ENCODE data around the gene TMEM181. TPM values are rescaled to one million over a fixed set of nuclear protein-coding genes. Genes with fewer than 3 reads are reported as not detected.
"Not testable (repeated sequence)": the region's sequence is repeated elsewhere in the genome, so short reads cannot be mapped to it uniquely, and the experiment has no call there.

The TMEM181 gene
- total RNA-seq, 1 donor from 2014 or later = 27.3 TPM

- DNase-seq (ENCODE audit: low spot score) = no peak
- Histone ChIP-seq H3K9ac (no peak overlapping the region), H3K9me3 (ENCODE audit: low read depth) (no peaks in the 10 kb centered on the region), H3K4me1 (no peaks in the 10 kb centered on the region), H3K27ac (no peak overlapping the region), H3K4me2 (no peak overlapping the region), H3F3A (ENCODE audit: low read depth) (peaks cover 1% of the 10 kb centered on the region), H3K36me3 (no peaks in the 10 kb centered on the region), H4K20me1 (ENCODE audit: low read depth) (no peaks in the 10 kb centered on the region), H3K4me3 (no peak overlapping the region), H3K27me3 (no peaks in the 10 kb centered on the region), H3K79me2 (ENCODE audit: low read depth) (no peaks in the 10 kb centered on the region), H2AFZ (replicated peaks) (no peak overlapping the region)
- Mint-ChIP-seq H3K4me3 (no peak overlapping the region), H3K4me1 (no peaks in the 10 kb centered on the region), H3K9me3 (peaks cover 13% of the 10 kb centered on the region), H3K27ac (no peak overlapping the region), H3K36me3 (peaks cover 5% of the 10 kb centered on the region), H3K27me3 (ENCODE audit: insufficient read depth, low read depth) (peaks cover 4% of the 10 kb centered on the region)
- TF ChIP-seq EZH2phosphoT487 (IDR thresholded peaks at IDR 0.05) (no peak), CTCF (IDR thresholded peaks at IDR 0.05) (no peak), EZH2 (IDR thresholded peaks at IDR 0.05) (no peak)
Measured at GRCh38 chr6:158524311-158524710, 35.6 kb upstream of the TMEM181 start.

GRCh38 chr6:158527858-158528257, 32.0 kb upstream of the TMEM181 start:
- not testable (repeated sequence) for DNase-seq (ENCODE audit: low spot score); H3K4me1 Mint-ChIP-seq; H2AFZ ChIP-seq (replicated peaks); H3K9ac ChIP-seq; H3K4me3 ChIP-seq; H3K36me3 ChIP-seq; H3K4me3 Mint-ChIP-seq; H3K27ac ChIP-seq; H3K27me3 ChIP-seq; H3K9me3 ChIP-seq (ENCODE audit: low read depth); H3K36me3 Mint-ChIP-seq; H3F3A ChIP-seq (ENCODE audit: low read depth); H3K4me1 ChIP-seq; H4K20me1 ChIP-seq (ENCODE audit: low read depth); H3K79me2 ChIP-seq (ENCODE audit: low read depth); H3K4me2 ChIP-seq; H3K27ac Mint-ChIP-seq; H3K27me3 Mint-ChIP-seq (ENCODE audit: insufficient read depth, low read depth)
- H3K9me3 Mint-ChIP-seq = peaks cover 15% of the 10 kb centered on the region

GRCh38 chr6:158528826-158529225, 31.1 kb upstream of the TMEM181 start:
- no peak overlapping the region for H2AFZ ChIP-seq (replicated peaks)
- no peaks in the 10 kb centered on the region for H3K79me2 ChIP-seq (ENCODE audit: low read depth)
- H4K20me1 ChIP-seq (ENCODE audit: low read depth) = no peaks in the 10 kb centered on the region
- no peaks in the 10 kb centered on the region for H3K27me3 ChIP-seq
- H3K4me2 ChIP-seq = no peak overlapping the region
- H3K27ac ChIP-seq = no peak overlapping the region
- no peak overlapping the region for H3K4me3 ChIP-seq
- H3K4me1 ChIP-seq = no peaks in the 10 kb centered on the region
- DNase-seq (ENCODE audit: low spot score) = no peak
- Mint-ChIP-seq H3K4me3 (no peak overlapping the region), H3K4me1 (no peaks in the 10 kb centered on the region), H3K27me3 (ENCODE audit: insufficient read depth, low read depth) (peaks cover 10% of the 10 kb centered on the region), H3K9me3 (peaks cover 15% of the 10 kb centered on the region), H3K27ac (no peak overlapping the region), H3K36me3 (peaks cover 5% of the 10 kb centered on the region)
- H3K36me3 ChIP-seq = no peaks in the 10 kb centered on the region
- H3K9me3 ChIP-seq (ENCODE audit: low read depth) = no peaks in the 10 kb centered on the region
- H3F3A ChIP-seq (ENCODE audit: low read depth) = no peaks in the 10 kb centered on the region
- H3K9ac ChIP-seq = no peak overlapping the region
- TF ChIP-seq EZH2 (IDR thresholded peaks at IDR 0.05) = no peak

- no peaks in the 10 kb centered on the region for H3K4me1 Mint-ChIP-seq
- H2AFZ ChIP-seq (replicated peaks) = no peak overlapping the region
- no peak overlapping the region for H3K4me2 ChIP-seq
- no peak overlapping the region for H3K4me3 Mint-ChIP-seq
- no peaks in the 10 kb centered on the region for H4K20me1 ChIP-seq (ENCODE audit: low read depth)
- no peaks in the 10 kb centered on the region for H3K79me2 ChIP-seq (ENCODE audit: low read depth)
- H3K4me1 ChIP-seq = no peaks in the 10 kb centered on the region
- no peaks in the 10 kb centered on the region for H3K9me3 ChIP-seq (ENCODE audit: low read depth)
- H3K27ac Mint-ChIP-seq = no peak overlapping the region
- peaks cover 5% of the 10 kb centered on the region for H3K36me3 Mint-ChIP-seq
- H3K27me3 ChIP-seq = no peaks in the 10 kb centered on the region
- peaks cover 17% of the 10 kb centered on the region for H3K9me3 Mint-ChIP-seq
- no peak overlapping the region for H3K4me3 ChIP-seq
- peaks cover 10% of the 10 kb centered on the region for H3K27me3 Mint-ChIP-seq (ENCODE audit: insufficient read depth, low read depth)
- DNase-seq (ENCODE audit: low spot score) = no peak
- TF ChIP-seq EZH2 (IDR thresholded peaks at IDR 0.05) = no peak
- no peak for TF ChIP-seq CTCF (IDR thresholded peaks at IDR 0.05)
- no peak for TF ChIP-seq EZH2phosphoT487 (IDR thresholded peaks at IDR 0.05)
- H3K9ac ChIP-seq = no peak overlapping the region
- no peak overlapping the region for H3K27ac ChIP-seq
- H3F3A ChIP-seq (ENCODE audit: low read depth) = no peaks in the 10 kb centered on the region
- H3K36me3 ChIP-seq = no peaks in the 10 kb centered on the region
Measured at GRCh38 chr6:158529629-158530028, 30.3 kb upstream of the TMEM181 start.
